Natural killer cell (primary cell): ENCODE measurements around the gene PRKRIP1. TPM values are rescaled to one million over a fixed set of nuclear protein-coding genes. Genes with fewer than 3 reads are reported as not detected.

Source experiments
- ATAC-seq, 3 donors: fragments of 150-1000 bp in 2 of 3; fragments of 200-7000 bp in 1 of 3; cut with Tn5 transposase; 1 replicate in 1 of 3; 2 replicates in 2 of 3; pipeline ENCODE4 v1.10.0; 2021; ENCODE audit warnings: mild to moderate bottlenecking in 2 of 3, moderate library complexity in 2 of 3
- DNase-seq, 2 donors: peaks; one replicate each; pipeline versions ENCODE4 v3.0.0 to v3.0.0-alpha.2; 2013 to 2021; ENCODE audit warnings: mixed read lengths in 1 of 2
- H3K27ac ChIP-seq: one replicate; pipeline ENCODE4 v1.5.1; 2013; ENCODE audit warnings: mild to moderate bottlenecking, low read length
- H3K27me3 ChIP-seq: one replicate; pipeline ENCODE4 v1.6.1; 2013; ENCODE audit warnings: low read length; ENCODE audit not compliant: control insufficient read depth, insufficient read depth
- H3K36me3 ChIP-seq: one replicate; pipeline ENCODE4 v1.6.1; 2013; ENCODE audit warnings: low read length; ENCODE audit not compliant: control insufficient read depth, insufficient read depth
- H3K4me1 ChIP-seq: one replicate; pipeline ENCODE4 v1.6.1; 2013; ENCODE audit warnings: low read length; ENCODE audit not compliant: control insufficient read depth, insufficient read depth
- H3K4me3 ChIP-seq: one replicate; pipeline ENCODE4 v1.5.1; 2013; ENCODE audit warnings: low read length
- H3K9me3 ChIP-seq: one replicate; pipeline ENCODE4 v1.6.1; 2013; ENCODE audit warnings: low read length; ENCODE audit not compliant: control insufficient read depth, insufficient read depth
- H3K27ac Mint-ChIP-seq, 2 donors: one replicate each; pipeline ENCODE4 v1.8.0; 2022; ENCODE audit warnings: mild to moderate bottlenecking in 2 of 2, mixed read lengths in 2 of 2, moderate library complexity in 1 of 2
- H3K27me3 Mint-ChIP-seq, 2 donors: one replicate each; pipeline ENCODE4 v1.8.0; 2022; ENCODE audit warnings: low read depth in 2 of 2, mixed read lengths in 2 of 2
- H3K36me3 Mint-ChIP-seq: one replicate; pipeline ENCODE4 v1.8.0; 2022; ENCODE audit warnings: mixed read lengths
- H3K4me1 Mint-ChIP-seq, 2 donors: one replicate each; pipeline ENCODE4 v1.8.0; 2022; ENCODE audit warnings: mixed read lengths in 2 of 2
- H3K4me3 Mint-ChIP-seq: one replicate; pipeline ENCODE4 v1.8.0; 2022; ENCODE audit warnings: mild to moderate bottlenecking, moderate library complexity, mixed read lengths
- H3K9me3 Mint-ChIP-seq, 2 donors: one replicate each; pipeline ENCODE4 v1.8.0; 2022; ENCODE audit warnings: mixed read lengths in 2 of 2
- CTCF ChIP-seq: fragments of 200-600 bp; IDR thresholded peaks from one replicate; pipeline ENCODE4 v1.8.0; 2022; ENCODE audit warnings: antibody characterized with exemption
- WGBS: methylation state at CpG from one replicate; pipeline ENCODE4 v1.1.7; 2013; ENCODE audit warnings: missing lambda C conversion rate; ENCODE audit not compliant: insufficient coverage; 5-methylcytosine and 5-hydroxymethylcytosine counted together
- intact Hi-C: fragments of 100-400 bp; cut with micrococcal nuclease; formaldehyde crosslinking; loops from one replicate; pipeline ENCODE4 v1.14.2; 2022
- total RNA-seq, 4 donors: library from RNA; stranded (reverse); fragments of 120-200 nt in 1 of 4; gene quantifications; one replicate each; pipeline versions ENCODE4 v1.2.3 to v1.2.4, GENCODE V29; 2013 to 2022

PRKRIP1 gene
- total RNA-seq, 3 donors from 2014 or later (not counting 1 experiment from before 2014, with no cell fraction given): 38.2 to 44.2 (median 39.5) TPM

- peak overlapping the region; percentile 96 to 97 for H3K27ac Mint-ChIP-seq
- DNase-seq: peak in 1 of 2 donors; percentile 68
- H3K4me3 ChIP-seq: no peak overlapping the region
These were observed 20.9 kb downstream of the PRKRIP1 start for GRCh38 chr7:102417105-102417504.

GRCh38 chr7:102418592-102418991, 22.4 kb downstream of the PRKRIP1 start:
- Histone ChIP-seq H3K27ac (no peak overlapping the region), H3K27me3 (no peaks in the 10 kb centered on the region), H3K4me3 (no peak overlapping the region), H3K9me3 (no peaks in the 10 kb centered on the region), H3K36me3 (no peaks in the 10 kb centered on the region), H3K4me1 (peaks cover 77% of the 10 kb centered on the region)
- 88% methylated on average over 5 of the region's 5 CpGs for WGBS
- intact Hi-C loops: loop anchor here (5.0 kb wide), 1 partner anchor 44 kb away; the partner anchor contains the start of genes ALKBH4 and LRWD1
- Mint-ChIP-seq H3K9me3 (no peaks in the 10 kb centered on the region), H3K27ac (peak overlapping the region; percentile 96 to 97), H3K4me1 (peaks cover 44 to 53% of the 10 kb centered on the region in 2 donors), H3K27me3 (no peaks in the 10 kb centered on the region), H3K4me3 (peak overlapping the region; percentile 26), H3K36me3 (no peaks in the 10 kb centered on the region)
- ATAC-seq: no peak
- no peak for TF ChIP-seq CTCF
- no peak for DNase-seq

More at GRCh38 chr7:102417105-102417504, 20.9 kb downstream of the PRKRIP1 start:
- no peaks in the 10 kb centered on the region for H3K9me3 ChIP-seq
- no peaks in the 10 kb centered on the region for H3K27me3 Mint-ChIP-seq
- ATAC-seq: no peak
- peak overlapping the region; percentile 78 for H3K4me3 Mint-ChIP-seq
- H3K36me3 ChIP-seq: no peaks in the 10 kb centered on the region
- no CpG with 5 or more reads among the region's 3 CpGs for WGBS
- peaks cover 68% of the 10 kb centered on the region for H3K4me1 ChIP-seq
- no peaks in the 10 kb centered on the region for H3K9me3 Mint-ChIP-seq
- intact Hi-C loops: loop anchor here (5.0 kb wide), 1 partner anchor 45 kb away; the partner anchor contains the start of genes ALKBH4 and LRWD1
- no peaks in the 10 kb centered on the region for H3K27me3 ChIP-seq
- H3K4me1 Mint-ChIP-seq: peaks cover 50 to 53% of the 10 kb centered on the region in 2 donors
- no peak for TF ChIP-seq CTCF
- H3K27ac ChIP-seq: peak overlapping the region; percentile 84
- no peaks in the 10 kb centered on the region for H3K36me3 Mint-ChIP-seq

- Histone ChIP-seq H3K27me3 (no peaks in the 10 kb centered on the region), H3K9me3 (no peaks in the 10 kb centered on the region), H3K36me3 (peaks cover 7% of the 10 kb centered on the region), H3K27ac (peak overlapping the region; percentile 67), H3K4me1 (peaks cover 84% of the 10 kb centered on the region), H3K4me3 (no peak overlapping the region)
- 90% methylated on average over 8 of the region's 10 CpGs for WGBS
- peaks cover 55 to 63% of the 10 kb centered on the region in 2 donors for H3K4me1 Mint-ChIP-seq
- no peaks in the 10 kb centered on the region for H3K9me3 Mint-ChIP-seq
- H3K27me3 Mint-ChIP-seq: no peaks in the 10 kb centered on the region
- no peak for ATAC-seq
- peak overlapping the region; percentile 72 to 84 for H3K27ac Mint-ChIP-seq
- peak overlapping the region; percentile 35 for H3K4me3 Mint-ChIP-seq
- TF ChIP-seq CTCF: no peak
- DNase-seq: no peak
- no peaks in the 10 kb centered on the region for H3K36me3 Mint-ChIP-seq
- intact Hi-C loops: no loop called here
These were observed 25.6 kb downstream of the PRKRIP1 start for GRCh38 chr7:102421706-102422240.

- TF ChIP-seq CTCF: no peak
These were observed 28.0 kb downstream of the PRKRIP1 start for GRCh38 chr7:102424129-102424551.

More at GRCh38 chr7:102424129-102424551, 28.0 kb downstream of the PRKRIP1 start:
- H3K36me3 Mint-ChIP-seq: no peaks in the 10 kb centered on the region
- peaks cover 46 to 62% of the 10 kb centered on the region in 2 donors for H3K4me1 Mint-ChIP-seq
- no peak overlapping the region for H3K4me3 ChIP-seq
- peak overlapping the region; percentile 99 to 100 for H3K27ac Mint-ChIP-seq
- H3K4me3 Mint-ChIP-seq: peak overlapping the region; percentile 67
- ATAC-seq (no peak), DNase-seq (no peak)
- no peaks in the 10 kb centered on the region for H3K9me3 ChIP-seq
- no peaks in the 10 kb centered on the region for H3K9me3 Mint-ChIP-seq
- peak overlapping the region; percentile 90 for H3K27ac ChIP-seq
- 89% methylated on average over 12 of the region's 12 CpGs for WGBS
- intact Hi-C loops: no loop called here
- H3K36me3 ChIP-seq: peaks cover 7% of the 10 kb centered on the region
- no peaks in the 10 kb centered on the region for H3K27me3 ChIP-seq
- H3K4me1 ChIP-seq: peaks cover 80% of the 10 kb centered on the region
- no peaks in the 10 kb centered on the region for H3K27me3 Mint-ChIP-seq
